Endodermal cell (in vitro differentiated cells): ENCODE data around the gene SPACDR. TPM values are rescaled to one million over a fixed set of nuclear protein-coding genes. Genes with fewer than 3 reads are reported as not detected.

Experiments used
- DNase-seq: peaks from one replicate; pipeline ENCODE4 v3.0.0-alpha.2; 2017
- H3K27ac ChIP-seq: 2 replicates; pipeline ENCODE4 v1.5.1; 2013; ENCODE audit warnings: mild to moderate bottlenecking, low read depth, low read length, moderate library complexity
- H3K27me3 ChIP-seq: 2 replicates; pipeline ENCODE4 v1.6.1; 2013; ENCODE audit warnings: mild to moderate bottlenecking, low read length, moderate library complexity; ENCODE audit not compliant: insufficient read depth, control insufficient read depth, poor library complexity, severe bottlenecking
- H3K36me3 ChIP-seq: 2 replicates; pipeline ENCODE4 v1.7.0; 2013; ENCODE audit warnings: mild to moderate bottlenecking, low read length, moderate library complexity; ENCODE audit not compliant: control insufficient read depth, insufficient read depth
- H3K4me1 ChIP-seq: one replicate; pipeline ENCODE4 v1.7.0; 2013; ENCODE audit warnings: low read length; ENCODE audit not compliant: control insufficient read depth, insufficient read depth
- H3K4me3 ChIP-seq: 2 replicates; pipeline ENCODE4 v1.5.1; 2013; ENCODE audit warnings: mild to moderate bottlenecking, low read length, moderate library complexity
- H3K9ac ChIP-seq: 2 replicates; pipeline ENCODE4 v1.6.1; 2013; ENCODE audit warnings: mild to moderate bottlenecking, low read length, moderate library complexity; ENCODE audit not compliant: poor library complexity, severe bottlenecking; ENCODE audit errors: extremely low read depth
- H3K9me3 ChIP-seq: 2 replicates; pipeline ENCODE4 v1.6.1; 2013; ENCODE audit warnings: mild to moderate bottlenecking, low read length, moderate library complexity; ENCODE audit not compliant: control insufficient read depth
- H3K27ac Mint-ChIP-seq: 2 replicates; pipeline ENCODE4 v1.8.0; 2020; ENCODE audit warnings: mixed read lengths
- H3K27me3 Mint-ChIP-seq: 2 replicates; pipeline ENCODE4 v1.8.0; 2021; ENCODE audit warnings: mild to moderate bottlenecking, mixed read lengths; ENCODE audit not compliant: insufficient read depth
- H3K36me3 Mint-ChIP-seq: 2 replicates; pipeline ENCODE4 v1.8.0; 2020; ENCODE audit warnings: low read depth, mixed read lengths
- H3K4me1 Mint-ChIP-seq: 2 replicates; pipeline ENCODE4 v1.8.0; 2020; ENCODE audit warnings: mixed read lengths
- H3K4me3 Mint-ChIP-seq: 2 replicates; pipeline ENCODE4 v1.8.0; 2020; ENCODE audit warnings: mild to moderate bottlenecking, moderate library complexity, mixed read lengths
- H3K9me3 Mint-ChIP-seq: 2 replicates; pipeline ENCODE4 v1.8.0; 2020; ENCODE audit warnings: mild to moderate bottlenecking, mixed read lengths
- CTCF ChIP-seq: fragments of 200-600 bp; sonication (generic); conservative IDR thresholded peaks from 2 replicates; pipeline ENCODE4 v1.5.0; 2021; ENCODE audit warnings: antibody characterized with exemption, mild to moderate bottlenecking
- WGBS, 2 experiments: methylation state at CpG; one replicate each; pipeline versions ENCODE4 v1.1.5 to v1.1.7; 2013; ENCODE audit warnings: missing lambda C conversion rate in 2 of 2, mixed read lengths in 1 of 2; ENCODE audit not compliant: insufficient coverage in 1 of 2, insufficient read length in 1 of 2; 5-methylcytosine and 5-hydroxymethylcytosine counted together
- total RNA-seq, 2 donors: library from RNA; stranded (reverse); fragmentation: NEBNext Ultra II Directional in 1 of 2; extraction: Animal tissue kit (Norgen Biotek cat#: 25700) in 1 of 2; gene quantifications; 2 replicates in 1 of 2; 3 replicates in 1 of 2; pipeline ENCODE4 v1.2.1, GENCODE V29; 2021

The SPACDR gene
- total RNA-seq, 2 donors from 2014 or later: 1.3 to 1.5 TPM

- Mint-ChIP-seq H3K4me3 (no peak overlapping the region), H3K4me1 (no peaks in the 10 kb centered on the region)
Measured at GRCh38 chr7:100413889-100414288, 50.2 kb downstream of the SPACDR start.

GRCh38 chr7:100413346-100413745, 50.7 kb downstream of the SPACDR start:
- no peaks in the 10 kb centered on the region for H3K4me1 Mint-ChIP-seq
- no peaks in the 10 kb centered on the region for H3K36me3 ChIP-seq
- H3K9me3 ChIP-seq: no peaks in the 10 kb centered on the region
- DNase-seq: no peak
- no peak overlapping the region for H3K9ac ChIP-seq
- no peak overlapping the region for H3K4me3 Mint-ChIP-seq
- no peaks in the 10 kb centered on the region for H3K36me3 Mint-ChIP-seq
- H3K27ac ChIP-seq: no peak overlapping the region
- no peak overlapping the region for H3K4me3 ChIP-seq
- no peak overlapping the region for H3K27ac Mint-ChIP-seq
- no peaks in the 10 kb centered on the region for H3K4me1 ChIP-seq
- H3K27me3 Mint-ChIP-seq: peaks cover 5% of the 10 kb centered on the region
- TF ChIP-seq CTCF: no peak
- peaks cover 25% of the 10 kb centered on the region for H3K27me3 ChIP-seq
- no peaks in the 10 kb centered on the region for H3K9me3 Mint-ChIP-seq

More at GRCh38 chr7:100413889-100414288, 50.2 kb downstream of the SPACDR start:
- Histone ChIP-seq H3K4me3 (no peak overlapping the region), H3K4me1 (no peaks in the 10 kb centered on the region), H3K9ac (no peak overlapping the region), H3K9me3 (no peaks in the 10 kb centered on the region), H3K27me3 (peaks cover 19% of the 10 kb centered on the region), H3K36me3 (no peaks in the 10 kb centered on the region), H3K27ac (no peak overlapping the region)
- no peak for DNase-seq
- Mint-ChIP-seq H3K9me3 (no peaks in the 10 kb centered on the region), H3K27me3 (peaks cover 5% of the 10 kb centered on the region), H3K36me3 (no peaks in the 10 kb centered on the region), H3K27ac (no peak overlapping the region)
- no peak for TF ChIP-seq CTCF
- WGBS, 2 experiments: 100% methylated on average over 1 of the region's 1 CpG; no CpG with 5 or more reads in 1 of the 2 experiments

GRCh38 chr7:100411101-100411500, 53.0 kb downstream of the SPACDR start:
- H3K4me1 Mint-ChIP-seq: peaks cover 5% of the 10 kb centered on the region

More at GRCh38 chr7:100411101-100411500, 53.0 kb downstream of the SPACDR start:
- no peaks in the 10 kb centered on the region for H3K9me3 ChIP-seq
- H3K36me3 Mint-ChIP-seq: no peaks in the 10 kb centered on the region
- no peaks in the 10 kb centered on the region for H3K9me3 Mint-ChIP-seq
- DNase-seq: no peak
- peaks cover 25% of the 10 kb centered on the region for H3K27me3 ChIP-seq
- H3K4me1 ChIP-seq: no peaks in the 10 kb centered on the region
- no peak overlapping the region for H3K4me3 Mint-ChIP-seq
- peaks cover 7% of the 10 kb centered on the region for H3K27me3 Mint-ChIP-seq
- H3K36me3 ChIP-seq: no peaks in the 10 kb centered on the region
- H3K27ac Mint-ChIP-seq: no peak overlapping the region
- no peak overlapping the region for H3K27ac ChIP-seq
- H3K9ac ChIP-seq: no peak overlapping the region
- no peak for TF ChIP-seq CTCF
- H3K4me3 ChIP-seq: no peak overlapping the region
- 83 to 87% methylated on average over 5 to 6 of the region's 6 CpGs for WGBS, 2 experiments
